ENCODE results near the gene RIMOC1.

- TF ChIP-seq CTCF (conservative IDR thresholded peaks at IDR 0.05; ENCODE audit: low read depth, low read length), result no peak
- no peak for TF ChIP-seq EZH2 (IDR thresholded peaks at IDR 0.05; ENCODE audit: borderline replicate concordance, low read depth, low read length, poor library complexity, severe bottlenecking)
These were observed 34.2 kb upstream of the RIMOC1 start, which contains the start of gene OXCT1 for GRCh38 chr5:41869724-41870626.

Measured in A673 (cell line).